Ovary (tissue), 9 donors: ENCODE data around the gene LHX3. TPM values are rescaled to one million over a fixed set of nuclear protein-coding genes. Genes with fewer than 3 reads are reported as not detected.

ENCODE experiments used
- DNase-seq, 5 donors: peaks; one replicate each; pipeline ENCODE4 v3.0.0-alpha.2; 2019 to 2020
- H3K27ac ChIP-seq, 2 donors: fragments of 200-600 bp; one replicate each; pipeline versions ENCODE4 v1.5.1 to v1.8.0; 2019 to 2022
- H3K27me3 ChIP-seq: fragments of 200-600 bp; one replicate; pipeline ENCODE4 v1.8.0; 2022
- H3K36me3 ChIP-seq: fragments of 200-600 bp; sonication (generic); one replicate; pipeline ENCODE4 v1.5.1; 2019
- H3K4me1 ChIP-seq: one replicate; pipeline ENCODE4 v1.8.1; 2013; ENCODE audit warnings: mild to moderate bottlenecking, moderate library complexity; ENCODE audit not compliant: insufficient read depth
- H3K4me3 ChIP-seq: fragments of 200-600 bp; sonication (generic); one replicate; pipeline ENCODE4 v1.5.1; 2017
- H3K9me3 ChIP-seq, 2 donors: fragments of 200-600 bp in 1 of 2; sonication (generic) in 1 of 2; one replicate each; pipeline versions ENCODE4 v1.5.1 to v1.8.1; 2013 to 2019; ENCODE audit warnings: mild to moderate bottlenecking in 1 of 2, moderate library complexity in 1 of 2
- EP300 ChIP-seq: sonication (generic); formaldehyde crosslinking; IDR thresholded peaks from one replicate; pipeline ENCODE4 v1.6.1; 2017; ENCODE audit warnings: antibody characterized with exemption
- POLR2A ChIP-seq: fragments of 450-650 bp; IDR thresholded peaks from one replicate; pipeline ENCODE4 v1.6.1; 2017; ENCODE audit warnings: antibody characterized with exemption, mild to moderate bottlenecking, moderate library complexity
- WGBS, 3 donors: extraction: QIAGEN DNeasy Blood & Tissue Kit in 1 of 3; methylation state at CpG; one replicate each; pipeline versions ENCODE4 v1.1.5 to v1.1.7; 2013 to 2017; 5-methylcytosine and 5-hydroxymethylcytosine counted together
- intact Hi-C, 4 donors: fragments of 100-400 bp; cut with DNase I; formaldehyde crosslinking; loops; one replicate each; pipeline versions ENCODE4 v1.11.0 to v1.15.1; 2022 to 2023
- polyA plus RNA-seq, 2 donors: library from polyadenylated mRNA; stranded (reverse); fragments of 200-250 nt in 1 of 2; fragments of 350-450 nt in 1 of 2; fragmentation: Illumina TruSeq in 1 of 2; extraction: RNeasy Lipid Tissue Mini Kit (QIAGEN cat#74804) in 1 of 2; gene quantifications; one replicate each; pipeline ENCODE4 v1.2.3, GENCODE V29; 2013 to 2014
- total RNA-seq, 7 donors: library from RNA; depleted of rRNA in 2 of 7; stranded (reverse); fragments of >200 nt in 2 of 7; fragmentation: NEBNext Ultra II Directional in 3 of 7; extraction: Animal tissue kit (Norgen Biotek cat#: 25700) in 3 of 7; gene quantifications; one replicate each; pipeline versions ENCODE4 v1.1.0 to v1.2.4, GENCODE V29; 2016 to 2023
- TF ChIP-seq, protein P1 (sequence below), 3 donors: fragments of 450-650 bp in 2 of 3; fragments of 200-600 bp in 1 of 3; IDR thresholded peaks; one replicate each; pipeline versions ENCODE4 v1.5.1 to v1.8.0; 2016 to 2022; ENCODE audit warnings: antibody characterized with exemption in 3 of 3, mild to moderate bottlenecking in 1 of 3
- donor health status: DM: no; HTN: no; CAD: no; lungs with moderate emphysema.
- donor health status: DM: no; HTN: no; CAD: no.
- donor health status: Bipolar disorder and iron deficiency.
- donor health status: DM: yes; HTN: yes; CAD: no.
- donor health status: DM: no; HTN: no; CAD: no.
- donor health status: DM: yes; HTN: yes; CAD: no.

Gene LHX3
- total and polyA plus RNA-seq, 9 donors, result not detected

DNA sequence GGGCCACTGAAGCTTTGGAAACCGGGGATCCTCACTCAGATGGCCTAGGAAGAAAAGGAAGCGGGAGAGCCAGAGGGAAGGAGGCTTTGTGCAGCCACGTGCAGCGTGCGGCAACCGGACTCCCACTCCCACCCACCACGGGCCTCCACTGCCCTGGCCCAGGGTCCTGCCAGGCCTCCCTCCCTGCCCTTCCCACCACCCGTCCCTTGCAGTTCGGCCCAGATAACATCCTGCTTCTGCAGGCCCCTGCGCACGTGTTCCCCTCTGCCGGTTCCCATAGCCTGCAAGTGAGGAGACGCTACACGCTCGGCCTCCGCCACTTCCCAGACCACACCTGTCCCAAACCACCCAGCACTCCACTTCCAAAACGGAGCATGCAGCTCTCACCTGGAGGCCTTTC is 4.3 kb upstream of the LHX3 start:
- no peaks in the 10 kb centered on the region for H3K36me3 ChIP-seq
- no peaks in the 10 kb centered on the region for H3K4me1 ChIP-seq
- intact Hi-C loops, result no loop called here
- no peaks in the 10 kb centered on the region for H3K9me3 ChIP-seq
- no peak for DNase-seq
- H3K27ac ChIP-seq, result no peak overlapping the region
- 90 to 94% (median 93%) methylated on average over 17 of the region's 17 CpGs for WGBS, 3 donors
- TF ChIP-seq, protein P1, sequence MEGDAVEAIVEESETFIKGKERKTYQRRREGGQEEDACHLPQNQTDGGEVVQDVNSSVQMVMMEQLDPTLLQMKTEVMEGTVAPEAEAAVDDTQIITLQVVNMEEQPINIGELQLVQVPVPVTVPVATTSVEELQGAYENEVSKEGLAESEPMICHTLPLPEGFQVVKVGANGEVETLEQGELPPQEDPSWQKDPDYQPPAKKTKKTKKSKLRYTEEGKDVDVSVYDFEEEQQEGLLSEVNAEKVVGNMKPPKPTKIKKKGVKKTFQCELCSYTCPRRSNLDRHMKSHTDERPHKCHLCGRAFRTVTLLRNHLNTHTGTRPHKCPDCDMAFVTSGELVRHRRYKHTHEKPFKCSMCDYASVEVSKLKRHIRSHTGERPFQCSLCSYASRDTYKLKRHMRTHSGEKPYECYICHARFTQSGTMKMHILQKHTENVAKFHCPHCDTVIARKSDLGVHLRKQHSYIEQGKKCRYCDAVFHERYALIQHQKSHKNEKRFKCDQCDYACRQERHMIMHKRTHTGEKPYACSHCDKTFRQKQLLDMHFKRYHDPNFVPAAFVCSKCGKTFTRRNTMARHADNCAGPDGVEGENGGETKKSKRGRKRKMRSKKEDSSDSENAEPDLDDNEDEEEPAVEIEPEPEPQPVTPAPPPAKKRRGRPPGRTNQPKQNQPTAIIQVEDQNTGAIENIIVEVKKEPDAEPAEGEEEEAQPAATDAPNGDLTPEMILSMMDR (IDR thresholded peaks at IDR 0.05), result no peak
- TF ChIP-seq POLR2A (no peak), EP300 (no peak)
- H3K27me3 ChIP-seq, result peaks cover 3% of the 10 kb centered on the region
- no peak overlapping the region for H3K4me3 ChIP-seq

DNA sequence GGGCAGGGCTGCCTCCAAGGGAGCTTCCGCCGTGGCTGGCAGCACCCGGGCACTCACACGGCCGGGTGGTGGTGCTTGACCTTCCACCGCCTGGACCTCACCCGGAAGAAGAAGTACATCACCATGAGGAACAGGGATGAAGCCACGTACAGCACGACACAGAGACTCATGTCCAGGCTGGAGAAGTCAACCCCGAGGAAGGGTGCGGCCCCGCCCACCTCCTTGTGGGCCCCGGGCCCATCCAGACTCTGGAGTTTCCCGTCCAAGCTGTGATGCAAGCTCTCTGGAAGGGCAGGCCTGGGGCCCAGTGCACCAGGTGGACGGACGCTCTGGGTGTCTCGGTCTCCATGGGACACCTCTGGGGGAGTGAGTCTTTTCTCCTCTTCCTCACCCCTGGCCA is 3.7 kb upstream of the LHX3 start:
- intact Hi-C loops, result no loop called here
- no peak overlapping the region for H3K27ac ChIP-seq
- H3K9me3 ChIP-seq, result no peaks in the 10 kb centered on the region
- H3K4me1 ChIP-seq, result no peaks in the 10 kb centered on the region
- 81 to 89% (median 85%) methylated on average over 17 of the region's 17 CpGs for WGBS, 3 donors
- no peaks in the 10 kb centered on the region for H3K36me3 ChIP-seq
- H3K4me3 ChIP-seq, result no peak overlapping the region
- peaks cover 3% of the 10 kb centered on the region for H3K27me3 ChIP-seq
- TF ChIP-seq POLR2A (no peak), EP300 (no peak)
- TF ChIP-seq, protein P1 (IDR thresholded peaks at IDR 0.05), result no peak
- no peak for DNase-seq

- DNase-seq, result no peak
- Histone ChIP-seq H3K27ac (no peak overlapping the region), H3K36me3 (no peaks in the 10 kb centered on the region), H3K4me3 (no peak overlapping the region), H3K27me3 (peaks cover 6% of the 10 kb centered on the region), H3K4me1 (no peaks in the 10 kb centered on the region), H3K9me3 (no peaks in the 10 kb centered on the region)
- TF ChIP-seq POLR2A (no peak), EP300 (no peak)
- TF ChIP-seq, protein P1 (IDR thresholded peaks at IDR 0.05), result no peak
- 85 to 88% (median 87%) methylated on average over 9 of the region's 9 CpGs for WGBS, 3 donors
- intact Hi-C loops, result no loop called here
Measured at GRCh38 chr9:136207616-136208015, 2.7 kb upstream of the LHX3 start.

- Histone ChIP-seq H3K36me3 (no peaks in the 10 kb centered on the region), H3K4me3 (no peak overlapping the region), H3K27ac (no peak overlapping the region), H3K27me3 (peaks cover 10% of the 10 kb centered on the region), H3K9me3 (no peaks in the 10 kb centered on the region), H3K4me1 (no peaks in the 10 kb centered on the region)
- WGBS, 3 donors, result 75 to 82% (median 80%) methylated on average over 16 of the region's 16 CpGs
- no peak for DNase-seq
- intact Hi-C loops, result no loop called here
- no peak for TF ChIP-seq POLR2A
- TF ChIP-seq, protein P1 (IDR thresholded peaks at IDR 0.05), result no peak
- TF ChIP-seq EP300, result no peak
Measured at GRCh38 chr9:136206602-136207275, 1.8 kb upstream of the LHX3 start.
